Measurements from ENCODE around the gene ZNF346.
"Not testable (repeated sequence)": the region's sequence is repeated elsewhere in the genome, so short reads cannot be mapped to it uniquely, and the experiment has no call there.

The ZNF346 gene

GRCh38 chr5:177022386-177023302 lies at the start of gene ZNF346:
TSS of gene ZNF346 (plus strand) at chr5:177022696. CDS start at chr5:177022739, 43 bp downstream.
- peak within 1 kb of the TSS; percentile 89 for H3K9ac ChIP-seq (ENCODE audit: low read depth, low read length, poor library complexity, severe bottlenecking)
- no peaks in the 10 kb centered on the region for H3K36me3 ChIP-seq (ENCODE audit: insufficient read depth, low read length)
- H3K79me2 ChIP-seq (ENCODE audit: insufficient read depth, low read length), result peaks cover 24% of the 10 kb centered on the region
- H3K4me3 ChIP-seq (ENCODE audit: low read length, poor library complexity, severe bottlenecking), result peak within 1 kb of the TSS; percentile 96
- peak within 1 kb of the TSS; percentile 69 for H3K4me2 ChIP-seq (ENCODE audit: low read depth, low read length, poor library complexity, severe bottlenecking)
- peak; percentile 38 for TF ChIP-seq CTCF (conservative IDR thresholded peaks at IDR 0.05; ENCODE audit: low read length)
- no peak for TF ChIP-seq EZH2phosphoT487 (IDR thresholded peaks at IDR 0.05; ENCODE audit: borderline replicate concordance)
- no peaks in the 10 kb centered on the region for H3K27me3 ChIP-seq (ENCODE audit: insufficient read depth, low read length, poor library complexity, severe bottlenecking)
- no peaks in the 10 kb centered on the region for H3K9me2 ChIP-seq (replicated peaks; ENCODE audit: low read depth, low read length)
- H3K9me3 ChIP-seq (ENCODE audit: insufficient read depth, low read depth, low read length), result no peaks in the 10 kb centered on the region
- H4K20me1 ChIP-seq (ENCODE audit: insufficient read depth, low read length, poor library complexity, severe bottlenecking), result no peaks in the 10 kb centered on the region
- peak within 1 kb of the TSS; percentile 99 for H2AFZ ChIP-seq (ENCODE audit: low read length)
- H3F3A ChIP-seq (ENCODE audit: low read depth), result no peaks in the 10 kb centered on the region
- H3K4me1 ChIP-seq (ENCODE audit: insufficient read depth, low read length, poor library complexity, severe bottlenecking), result peaks cover 14% of the 10 kb centered on the region

- H3K4me1 ChIP-seq (ENCODE audit: insufficient read depth, low read length, poor library complexity, severe bottlenecking), result no peaks in the 10 kb centered on the region
- H3K79me2 ChIP-seq (ENCODE audit: insufficient read depth, low read length), result no peaks in the 10 kb centered on the region
- no peaks in the 10 kb centered on the region for H4K20me1 ChIP-seq (ENCODE audit: insufficient read depth, low read length, poor library complexity, severe bottlenecking)
- H3K9me2 ChIP-seq (replicated peaks; ENCODE audit: low read depth, low read length), result no peaks in the 10 kb centered on the region
- no peak overlapping the region for H3K4me3 ChIP-seq (ENCODE audit: low read length, poor library complexity, severe bottlenecking)
- no peaks in the 10 kb centered on the region for H3F3A ChIP-seq (ENCODE audit: low read depth)
- H2AFZ ChIP-seq (ENCODE audit: low read length), result no peak overlapping the region
- no peak overlapping the region for H3K9ac ChIP-seq (ENCODE audit: low read depth, low read length, poor library complexity, severe bottlenecking)
- H3K36me3 ChIP-seq (ENCODE audit: insufficient read depth, low read length), result peaks cover 23% of the 10 kb centered on the region; the same call in 1 of the 2 replicates
- no peak for TF ChIP-seq EZH2phosphoT487 (IDR thresholded peaks at IDR 0.05; ENCODE audit: borderline replicate concordance)
- no peak for TF ChIP-seq CTCF (conservative IDR thresholded peaks at IDR 0.05; ENCODE audit: low read length)
- H3K9me3 ChIP-seq (ENCODE audit: insufficient read depth, low read depth, low read length), result no peaks in the 10 kb centered on the region
- no peaks in the 10 kb centered on the region for H3K27me3 ChIP-seq (ENCODE audit: insufficient read depth, low read length, poor library complexity, severe bottlenecking)
- no peak overlapping the region for H3K4me2 ChIP-seq (ENCODE audit: low read depth, low read length, poor library complexity, severe bottlenecking)
These were observed 42.8 kb upstream of the ZNF346 start for GRCh38 chr5:176979669-176980068.

- no peaks in the 10 kb centered on the region for H3K9me3 ChIP-seq (ENCODE audit: insufficient read depth, low read depth, low read length)
- H3K27me3 ChIP-seq (ENCODE audit: insufficient read depth, low read length, poor library complexity, severe bottlenecking), result no peaks in the 10 kb centered on the region
- no peaks in the 10 kb centered on the region for H4K20me1 ChIP-seq (ENCODE audit: insufficient read depth, low read length, poor library complexity, severe bottlenecking)
- no peak overlapping the region for H3K4me2 ChIP-seq (ENCODE audit: low read depth, low read length, poor library complexity, severe bottlenecking)
- peaks cover 21% of the 10 kb centered on the region; the same call in 1 of the 2 replicates for H3K36me3 ChIP-seq (ENCODE audit: insufficient read depth, low read length)
- H2AFZ ChIP-seq (ENCODE audit: low read length), result no peak overlapping the region
- no peak overlapping the region for H3K9ac ChIP-seq (ENCODE audit: low read depth, low read length, poor library complexity, severe bottlenecking)
- H3K4me3 ChIP-seq (ENCODE audit: low read length, poor library complexity, severe bottlenecking), result no peak overlapping the region
- no peaks in the 10 kb centered on the region for H3K79me2 ChIP-seq (ENCODE audit: insufficient read depth, low read length)
- H3K4me1 ChIP-seq (ENCODE audit: insufficient read depth, low read length, poor library complexity, severe bottlenecking), result no peaks in the 10 kb centered on the region
- H3F3A ChIP-seq (ENCODE audit: low read depth), result no peaks in the 10 kb centered on the region
- H3K9me2 ChIP-seq (replicated peaks; ENCODE audit: low read depth, low read length), result no peaks in the 10 kb centered on the region
- no peak for TF ChIP-seq EZH2phosphoT487 (IDR thresholded peaks at IDR 0.05; ENCODE audit: borderline replicate concordance)
- TF ChIP-seq CTCF (conservative IDR thresholded peaks at IDR 0.05; ENCODE audit: low read length), result no peak
These were observed 41.7 kb upstream of the ZNF346 start for GRCh38 chr5:176980818-176981217.

- H3K27me3 ChIP-seq (ENCODE audit: insufficient read depth, low read length, poor library complexity, severe bottlenecking), result not testable (repeated sequence)
- peaks cover 17% of the 10 kb centered on the region; the same call in 1 of the 2 replicates for H3K79me2 ChIP-seq (ENCODE audit: insufficient read depth, low read length)
These were observed 39.4 kb upstream of the ZNF346 start for GRCh38 chr5:176983112-176983511.

GRCh38 chr5:176983593-176983992 lies 38.9 kb upstream of the ZNF346 start:
- not testable (repeated sequence) for H4K20me1 ChIP-seq (ENCODE audit: insufficient read depth, low read length, poor library complexity, severe bottlenecking); H3K4me3 ChIP-seq (ENCODE audit: low read length, poor library complexity, severe bottlenecking); H3K4me1 ChIP-seq (ENCODE audit: insufficient read depth, low read length, poor library complexity, severe bottlenecking); H3K9me2 ChIP-seq (replicated peaks; ENCODE audit: low read depth, low read length); H3F3A ChIP-seq (ENCODE audit: low read depth); H3K9ac ChIP-seq (ENCODE audit: low read depth, low read length, poor library complexity, severe bottlenecking); H2AFZ ChIP-seq (ENCODE audit: low read length); H3K27me3 ChIP-seq (ENCODE audit: insufficient read depth, low read length, poor library complexity, severe bottlenecking); H3K9me3 ChIP-seq (ENCODE audit: insufficient read depth, low read depth, low read length); H3K4me2 ChIP-seq (ENCODE audit: low read depth, low read length, poor library complexity, severe bottlenecking)
- Histone ChIP-seq H3K36me3 (ENCODE audit: insufficient read depth, low read length) (peaks cover 21% of the 10 kb centered on the region; the same call in 1 of the 2 replicates), H3K79me2 (ENCODE audit: insufficient read depth, low read length) (peaks cover 22% of the 10 kb centered on the region; the same call in 1 of the 2 replicates)

More at GRCh38 chr5:176983112-176983511, 39.4 kb upstream of the ZNF346 start:
- H4K20me1 ChIP-seq (ENCODE audit: insufficient read depth, low read length, poor library complexity, severe bottlenecking); H2AFZ ChIP-seq (ENCODE audit: low read length); H3K4me3 ChIP-seq (ENCODE audit: low read length, poor library complexity, severe bottlenecking); H3K4me1 ChIP-seq (ENCODE audit: insufficient read depth, low read length, poor library complexity, severe bottlenecking); H3K9ac ChIP-seq (ENCODE audit: low read depth, low read length, poor library complexity, severe bottlenecking); H3K9me2 ChIP-seq (replicated peaks; ENCODE audit: low read depth, low read length); H3K4me2 ChIP-seq (ENCODE audit: low read depth, low read length, poor library complexity, severe bottlenecking); H3K9me3 ChIP-seq (ENCODE audit: insufficient read depth, low read depth, low read length); H3F3A ChIP-seq (ENCODE audit: low read depth): not testable (repeated sequence)
- H3K36me3 ChIP-seq (ENCODE audit: insufficient read depth, low read length), result peaks cover 21% of the 10 kb centered on the region; the same call in 1 of the 2 replicates

All from Loucy (cell line).